ENCODE results near the gene HBZ.
"Not testable (repeated sequence)": the region's sequence is repeated elsewhere in the genome, so short reads cannot be mapped to it uniquely, and the experiment has no call there.

The HBZ gene

GRCh38 chr16:152141-153128 lies at the start of gene HBZ:
Gene HBZ (plus strand): TSS chr16:152644. CDS start chr16:152910, 266 bp downstream.
- DNase-seq = no peak

- no peak for DNase-seq
These were observed 48.1 kb upstream of the HBZ start for GRCh38 chr16:104355-104754.

- DNase-seq = no peak
These were observed 47.5 kb upstream of the HBZ start for GRCh38 chr16:104928-105327.

GRCh38 chr16:105521-105920 lies 46.9 kb upstream of the HBZ start:
- no peak for DNase-seq

- peak; percentile 49 for DNase-seq
These were observed 45.7 kb upstream of the HBZ start for GRCh38 chr16:106623-107324.

- no peak for DNase-seq
These were observed 40.1 kb upstream of the HBZ start for GRCh38 chr16:112153-112840.

GRCh38 chr16:114327-114726 lies 38.1 kb upstream of the HBZ start:
- DNase-seq = no peak

GRCh38 chr16:116015-116414 lies 36.4 kb upstream of the HBZ start:
- no peak for DNase-seq

- DNase-seq = peak; percentile 64
These were observed 34.8 kb upstream of the HBZ start for GRCh38 chr16:117379-118365.

GRCh38 chr16:118857-119256 lies 33.6 kb upstream of the HBZ start:
- no peak for DNase-seq

- no peak for DNase-seq
These were observed 33.1 kb upstream of the HBZ start for GRCh38 chr16:119295-119694.

GRCh38 chr16:119835-120491 lies 32.5 kb upstream of the HBZ start:
- no peak for DNase-seq

GRCh38 chr16:120756-121155 lies 31.7 kb upstream of the HBZ start:
- DNase-seq = no peak

GRCh38 chr16:122361-122760 lies 30.1 kb upstream of the HBZ start:
- no peak for DNase-seq

- not testable (repeated sequence) for DNase-seq
These were observed 28.7 kb upstream of the HBZ start for GRCh38 chr16:123558-124350.

- no peak for DNase-seq
These were observed 27.4 kb upstream of the HBZ start for GRCh38 chr16:125011-125410.

GRCh38 chr16:129075-129474 lies 23.4 kb upstream of the HBZ start:
- no peak for DNase-seq

GRCh38 chr16:130533-131173 lies 21.8 kb upstream of the HBZ start:
- no peak for DNase-seq

GRCh38 chr16:132120-132519 lies 20.3 kb upstream of the HBZ start:
- DNase-seq = no peak

- DNase-seq = no peak
These were observed 18.7 kb upstream of the HBZ start for GRCh38 chr16:133716-134115.
